MM.1S (cell line): ENCODE measurements around the gene ARFRP1.

Source experiments
- DNase-seq: peaks from one replicate; pipeline ENCODE4 v3.0.0-alpha.2; 2015
- H2AFZ ChIP-seq: fragments of 300-600 bp; sonication (generic); 2 replicates; pipeline ENCODE4 v1.6.0; 2016; ENCODE audit warnings: antibody characterized with exemption, low read length
- H3F3A ChIP-seq: fragments of 300-600 bp; sonication (generic); 2 replicates; pipeline ENCODE4 v1.6.1; 2016; ENCODE audit warnings: mild to moderate bottlenecking, antibody characterized with exemption, low read length, moderate library complexity, mixed read lengths; ENCODE audit not compliant: insufficient read depth
- H3K27ac ChIP-seq: fragments of 300-600 bp; sonication (generic); 2 replicates; pipeline ENCODE4 v1.5.1; 2016; ENCODE audit warnings: mild to moderate bottlenecking, low read length
- H3K27me3 ChIP-seq: fragments of 300-600 bp; sonication (generic); replicated peaks from 2 replicates; pipeline ENCODE4 v1.6.0; 2016; ENCODE audit warnings: low read length; ENCODE audit not compliant: insufficient read depth
- H3K36me3 ChIP-seq: fragments of 300-600 bp; sonication (generic); replicated peaks from 2 replicates; pipeline ENCODE4 v1.6.1; 2016; ENCODE audit warnings: mild to moderate bottlenecking, low read length, mixed read lengths; ENCODE audit not compliant: insufficient read depth
- H3K4me1 ChIP-seq: fragments of 300-600 bp; sonication (generic); 2 replicates; pipeline ENCODE4 v1.6.1; 2016; ENCODE audit warnings: low read length, mixed read lengths
- H3K4me2 ChIP-seq: fragments of 300-600 bp; sonication (generic); 2 replicates; pipeline ENCODE4 v1.6.0; 2016; ENCODE audit warnings: low read depth, low read length
- H3K4me3 ChIP-seq: fragments of 300-600 bp; sonication (generic); 2 replicates; pipeline ENCODE4 v1.5.1; 2016; ENCODE audit warnings: low read length, mixed read lengths
- H3K79me2 ChIP-seq: fragments of 300-600 bp; sonication (generic); 2 replicates; pipeline ENCODE4 v1.6.1; 2016; ENCODE audit warnings: mixed run types, low read length, mixed read lengths
- H3K9ac ChIP-seq: fragments of 300-600 bp; sonication (generic); 2 replicates; pipeline ENCODE4 v1.6.1; 2016; ENCODE audit warnings: low read length, mixed read lengths
- H3K9me2 ChIP-seq: fragments of 300-600 bp; sonication (generic); replicated peaks from 2 replicates; pipeline ENCODE4 v1.6.1; 2016; ENCODE audit warnings: mild to moderate bottlenecking, low read length, mixed read lengths; ENCODE audit not compliant: insufficient read depth
- H3K9me3 ChIP-seq: fragments of 300-600 bp; sonication (generic); replicated peaks from 2 replicates; pipeline ENCODE4 v1.6.1; 2016; ENCODE audit warnings: mild to moderate bottlenecking, low read length, mixed read lengths; ENCODE audit not compliant: insufficient read depth
- H4K20me1 ChIP-seq: fragments of 300-600 bp; sonication (generic); 2 replicates; pipeline ENCODE4 v1.6.1; 2016; ENCODE audit warnings: mild to moderate bottlenecking, low read length, moderate library complexity, mixed read lengths; ENCODE audit not compliant: insufficient read depth
- EZH2 ChIP-seq: fragments of 300-600 bp; sonication (generic); optimal IDR thresholded peaks from 2 replicates; pipeline ENCODE3; 2017; ENCODE audit warnings: low read depth, mild to moderate bottlenecking, antibody characterized with exemption, low read length, mixed read lengths
- EZH2phosphoT487 ChIP-seq: fragments of 300-600 bp; sonication (generic); IDR thresholded peaks from 2 replicates; pipeline ENCODE4 v1.6.1; 2018; ENCODE audit warnings: antibody characterized with exemption, low read length
- TF ChIP-seq, protein P1 (sequence below): fragments of 300-600 bp; sonication (generic); IDR thresholded peaks from 2 replicates; pipeline ENCODE4 v1.5.1; 2016; ENCODE audit warnings: antibody characterized with exemption, low read length, mixed read lengths

The ARFRP1 gene

GRCh38 chr20:63664143-63664851 lies 43.5 kb downstream of the ARFRP1 start:
- Histone ChIP-seq H2AFZ (no peak overlapping the region), H4K20me1 (no peaks in the 10 kb centered on the region), H3F3A (no peaks in the 10 kb centered on the region), H3K79me2 (peaks cover 12% of the 10 kb centered on the region), H3K4me1 (0 out of 2 replicates have a peak, but pooled peaks cover 3% of the 10 kb centered on the region), H3K27me3 (no peaks in the 10 kb centered on the region), H3K36me3 (no peaks in the 10 kb centered on the region; the same call in 1 of the 2 replicates), H3K9me3 (no peaks in the 10 kb centered on the region), H3K27ac (no peak overlapping the region), H3K4me3 (no peak overlapping the region), H3K4me2 (no peak overlapping the region), H3K9ac (no peak overlapping the region), H3K9me2 (no peaks in the 10 kb centered on the region)
- no peak for DNase-seq
- TF ChIP-seq EZH2 (no peak), EZH2phosphoT487 (no peak)
- TF ChIP-seq, protein P1, sequence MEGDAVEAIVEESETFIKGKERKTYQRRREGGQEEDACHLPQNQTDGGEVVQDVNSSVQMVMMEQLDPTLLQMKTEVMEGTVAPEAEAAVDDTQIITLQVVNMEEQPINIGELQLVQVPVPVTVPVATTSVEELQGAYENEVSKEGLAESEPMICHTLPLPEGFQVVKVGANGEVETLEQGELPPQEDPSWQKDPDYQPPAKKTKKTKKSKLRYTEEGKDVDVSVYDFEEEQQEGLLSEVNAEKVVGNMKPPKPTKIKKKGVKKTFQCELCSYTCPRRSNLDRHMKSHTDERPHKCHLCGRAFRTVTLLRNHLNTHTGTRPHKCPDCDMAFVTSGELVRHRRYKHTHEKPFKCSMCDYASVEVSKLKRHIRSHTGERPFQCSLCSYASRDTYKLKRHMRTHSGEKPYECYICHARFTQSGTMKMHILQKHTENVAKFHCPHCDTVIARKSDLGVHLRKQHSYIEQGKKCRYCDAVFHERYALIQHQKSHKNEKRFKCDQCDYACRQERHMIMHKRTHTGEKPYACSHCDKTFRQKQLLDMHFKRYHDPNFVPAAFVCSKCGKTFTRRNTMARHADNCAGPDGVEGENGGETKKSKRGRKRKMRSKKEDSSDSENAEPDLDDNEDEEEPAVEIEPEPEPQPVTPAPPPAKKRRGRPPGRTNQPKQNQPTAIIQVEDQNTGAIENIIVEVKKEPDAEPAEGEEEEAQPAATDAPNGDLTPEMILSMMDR = no peak

GRCh38 chr20:63663332-63664066 lies 44.3 kb downstream of the ARFRP1 start:
- Histone ChIP-seq H3K4me1 (0 out of 2 replicates have a peak, but pooled peaks cover 4% of the 10 kb centered on the region), H3K27ac (no peak overlapping the region), H3K9ac (no peak overlapping the region), H3K4me3 (no peak overlapping the region), H3K79me2 (peaks cover 20% of the 10 kb centered on the region), H3K9me2 (no peaks in the 10 kb centered on the region), H3K36me3 (no peaks in the 10 kb centered on the region; the same call in 1 of the 2 replicates), H3K4me2 (no peak overlapping the region), H3K9me3 (no peaks in the 10 kb centered on the region), H3F3A (no peaks in the 10 kb centered on the region), H2AFZ (no peak overlapping the region), H4K20me1 (no peaks in the 10 kb centered on the region), H3K27me3 (no peaks in the 10 kb centered on the region)
- no peak for DNase-seq
- TF ChIP-seq EZH2phosphoT487 (no peak), EZH2 (no peak)
- TF ChIP-seq, protein P1 = no peak

DNA sequence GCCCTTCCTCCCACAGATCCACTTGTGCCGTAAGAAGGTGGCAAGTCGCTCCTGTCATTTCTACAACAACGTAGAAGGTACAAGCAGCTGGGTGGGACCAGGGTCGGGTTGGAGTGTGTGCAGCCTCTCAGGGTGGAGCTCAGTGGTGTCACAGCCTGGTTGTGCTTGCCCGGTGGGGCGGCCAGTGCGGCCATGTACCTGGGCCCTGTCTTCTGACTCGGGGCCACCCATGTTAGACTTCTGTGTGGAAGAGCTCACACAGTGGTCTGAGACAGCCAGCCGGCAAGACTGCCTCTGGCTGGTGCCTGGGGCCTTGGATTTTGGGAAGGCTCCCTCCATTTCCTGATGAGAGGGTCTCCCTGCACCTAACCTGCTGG lies 45.0 kb downstream of the ARFRP1 start:
- Histone ChIP-seq H3K27me3 (no peaks in the 10 kb centered on the region), H2AFZ (no peak overlapping the region), H3K27ac (no peak overlapping the region), H3K36me3 (no peaks in the 10 kb centered on the region; the same call in 1 of the 2 replicates), H3K9me2 (no peaks in the 10 kb centered on the region), H3K4me2 (no peak overlapping the region), H3K4me1 (0 out of 2 replicates have a peak, but pooled peaks cover 4% of the 10 kb centered on the region), H3K79me2 (peaks cover 21% of the 10 kb centered on the region), H4K20me1 (no peaks in the 10 kb centered on the region), H3K9me3 (no peaks in the 10 kb centered on the region), H3K9ac (no peak overlapping the region), H3K4me3 (no peak overlapping the region), H3F3A (no peaks in the 10 kb centered on the region)
- TF ChIP-seq EZH2phosphoT487 (no peak), EZH2 (no peak)
- TF ChIP-seq, protein P1 = no peak
- no peak for DNase-seq
